ENCODE data around the gene THBS1.

DNA sequence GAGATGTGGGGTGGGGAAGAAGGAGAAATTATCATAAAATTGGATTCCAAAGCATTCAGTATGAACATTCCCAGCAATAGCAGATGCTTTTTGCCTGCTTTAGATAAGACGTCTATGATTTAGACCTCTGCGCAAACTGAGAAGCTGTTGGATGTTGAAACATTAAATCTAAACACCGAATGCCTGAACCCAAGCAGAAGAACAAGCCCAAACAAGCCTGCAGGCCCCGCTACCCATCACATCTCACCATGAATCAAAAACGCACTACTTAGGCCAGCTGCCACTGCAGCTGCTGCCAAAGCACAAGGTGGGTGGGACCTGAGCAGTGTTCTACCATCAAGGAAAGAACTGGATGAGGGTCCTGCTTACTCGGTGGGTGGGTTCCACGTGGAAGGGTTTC lies 24.4 kb upstream of the THBS1 start:
- TF ChIP-seq, protein P1, sequence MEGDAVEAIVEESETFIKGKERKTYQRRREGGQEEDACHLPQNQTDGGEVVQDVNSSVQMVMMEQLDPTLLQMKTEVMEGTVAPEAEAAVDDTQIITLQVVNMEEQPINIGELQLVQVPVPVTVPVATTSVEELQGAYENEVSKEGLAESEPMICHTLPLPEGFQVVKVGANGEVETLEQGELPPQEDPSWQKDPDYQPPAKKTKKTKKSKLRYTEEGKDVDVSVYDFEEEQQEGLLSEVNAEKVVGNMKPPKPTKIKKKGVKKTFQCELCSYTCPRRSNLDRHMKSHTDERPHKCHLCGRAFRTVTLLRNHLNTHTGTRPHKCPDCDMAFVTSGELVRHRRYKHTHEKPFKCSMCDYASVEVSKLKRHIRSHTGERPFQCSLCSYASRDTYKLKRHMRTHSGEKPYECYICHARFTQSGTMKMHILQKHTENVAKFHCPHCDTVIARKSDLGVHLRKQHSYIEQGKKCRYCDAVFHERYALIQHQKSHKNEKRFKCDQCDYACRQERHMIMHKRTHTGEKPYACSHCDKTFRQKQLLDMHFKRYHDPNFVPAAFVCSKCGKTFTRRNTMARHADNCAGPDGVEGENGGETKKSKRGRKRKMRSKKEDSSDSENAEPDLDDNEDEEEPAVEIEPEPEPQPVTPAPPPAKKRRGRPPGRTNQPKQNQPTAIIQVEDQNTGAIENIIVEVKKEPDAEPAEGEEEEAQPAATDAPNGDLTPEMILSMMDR (IDR thresholded peaks at IDR 0.05; ENCODE audit: insufficient read depth, low read length), result no peak
- TF ChIP-seq GABPA (IDR thresholded peaks at IDR 0.05; ENCODE audit: low read depth), result no peak
- TF ChIP-seq, protein P2, sequence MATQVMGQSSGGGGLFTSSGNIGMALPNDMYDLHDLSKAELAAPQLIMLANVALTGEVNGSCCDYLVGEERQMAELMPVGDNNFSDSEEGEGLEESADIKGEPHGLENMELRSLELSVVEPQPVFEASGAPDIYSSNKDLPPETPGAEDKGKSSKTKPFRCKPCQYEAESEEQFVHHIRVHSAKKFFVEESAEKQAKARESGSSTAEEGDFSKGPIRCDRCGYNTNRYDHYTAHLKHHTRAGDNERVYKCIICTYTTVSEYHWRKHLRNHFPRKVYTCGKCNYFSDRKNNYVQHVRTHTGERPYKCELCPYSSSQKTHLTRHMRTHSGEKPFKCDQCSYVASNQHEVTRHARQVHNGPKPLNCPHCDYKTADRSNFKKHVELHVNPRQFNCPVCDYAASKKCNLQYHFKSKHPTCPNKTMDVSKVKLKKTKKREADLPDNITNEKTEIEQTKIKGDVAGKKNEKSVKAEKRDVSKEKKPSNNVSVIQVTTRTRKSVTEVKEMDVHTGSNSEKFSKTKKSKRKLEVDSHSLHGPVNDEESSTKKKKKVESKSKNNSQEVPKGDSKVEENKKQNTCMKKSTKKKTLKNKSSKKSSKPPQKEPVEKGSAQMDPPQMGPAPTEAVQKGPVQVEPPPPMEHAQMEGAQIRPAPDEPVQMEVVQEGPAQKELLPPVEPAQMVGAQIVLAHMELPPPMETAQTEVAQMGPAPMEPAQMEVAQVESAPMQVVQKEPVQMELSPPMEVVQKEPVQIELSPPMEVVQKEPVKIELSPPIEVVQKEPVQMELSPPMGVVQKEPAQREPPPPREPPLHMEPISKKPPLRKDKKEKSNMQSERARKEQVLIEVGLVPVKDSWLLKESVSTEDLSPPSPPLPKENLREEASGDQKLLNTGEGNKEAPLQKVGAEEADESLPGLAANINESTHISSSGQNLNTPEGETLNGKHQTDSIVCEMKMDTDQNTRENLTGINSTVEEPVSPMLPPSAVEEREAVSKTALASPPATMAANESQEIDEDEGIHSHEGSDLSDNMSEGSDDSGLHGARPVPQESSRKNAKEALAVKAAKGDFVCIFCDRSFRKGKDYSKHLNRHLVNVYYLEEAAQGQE (IDR thresholded peaks at IDR 0.05; ENCODE audit: insufficient replicate concordance, low read depth), result no peak

All from HL-60 (cell line).